HEK293 (cell line): ENCODE measurements around the gene ABHD12B.

Experiments
- CTCF ChIP-seq: fragments of 450-650 bp; formaldehyde crosslinking; IDR thresholded peaks from 2 replicates; pipeline ENCODE4 v1.5.1; 2016; ENCODE audit warnings: missing biosample characterization, missing genetic modification characterization
- ELK4 ChIP-seq: IDR thresholded peaks from 2 replicates; pipeline ENCODE4 v1.6.1; 2011; ENCODE audit warnings: mild to moderate bottlenecking, low read depth, low read length, borderline replicate concordance
- FEZF1 ChIP-seq: fragments of 450-650 bp; formaldehyde crosslinking; IDR thresholded peaks from 2 replicates; pipeline ENCODE4 v1.5.1; 2016; ENCODE audit warnings: missing biosample characterization, missing genetic modification characterization
- GLI2 ChIP-seq: fragments of 450-650 bp; formaldehyde crosslinking; IDR thresholded peaks from 2 replicates; pipeline ENCODE4; 2017; ENCODE audit warnings: missing biosample characterization, missing genetic modification characterization, low read depth, borderline replicate concordance
- PBX3 ChIP-seq: sonication (generic); formaldehyde crosslinking; IDR thresholded peaks from 2 replicates; pipeline ENCODE4 v1.8.1; 2022; ENCODE audit warnings: mild to moderate bottlenecking, moderate library complexity, missing genetic modification reagents
- SCRT1 ChIP-seq: fragments of 450-650 bp; formaldehyde crosslinking; IDR thresholded peaks from 2 replicates; pipeline ENCODE4 v1.5.1; 2016; ENCODE audit warnings: missing biosample characterization, missing genetic modification characterization, borderline replicate concordance
- SP7 ChIP-seq: fragments of 450-650 bp; formaldehyde crosslinking; IDR thresholded peaks from 2 replicates; pipeline ENCODE4 v1.5.1; 2016; ENCODE audit warnings: missing biosample characterization, missing genetic modification characterization
- TRIM28 ChIP-seq: IDR thresholded peaks from 2 replicates; pipeline ENCODE4 v1.6.1; 2011; ENCODE audit warnings: low read length, control low read depth, borderline replicate concordance
- WT1 ChIP-seq: fragments of 450-650 bp; formaldehyde crosslinking; IDR thresholded peaks from 2 replicates; pipeline ENCODE4 v1.5.1; 2016; ENCODE audit warnings: missing biosample characterization, missing genetic modification characterization
- ZBTB1 ChIP-seq: fragments of 450-650 bp; formaldehyde crosslinking; IDR thresholded peaks from 2 replicates; pipeline ENCODE4 v1.5.1; 2016; ENCODE audit warnings: missing biosample characterization, missing genetic modification characterization
- ZBTB10 ChIP-seq: fragments of 450-650 bp; formaldehyde crosslinking; IDR thresholded peaks from 2 replicates; pipeline ENCODE4 v1.5.1; 2016; ENCODE audit warnings: missing biosample characterization, missing genetic modification characterization
- ZBTB6 ChIP-seq: fragments of 450-650 bp; formaldehyde crosslinking; IDR thresholded peaks from 2 replicates; pipeline ENCODE4 v1.5.1; 2017; ENCODE audit warnings: missing biosample characterization, missing genetic modification characterization
- ZNF10 ChIP-seq: fragments of 450-650 bp; formaldehyde crosslinking; IDR thresholded peaks from 2 replicates; pipeline ENCODE4 v1.5.1; 2017; ENCODE audit warnings: missing biosample characterization, missing genetic modification characterization
- ZNF112 ChIP-seq: fragments of 450-650 bp; formaldehyde crosslinking; IDR thresholded peaks from 2 replicates; pipeline ENCODE4 v1.5.0; 2017; ENCODE audit warnings: missing biosample characterization, missing genetic modification characterization
- ZNF114 ChIP-seq: fragments of 450-650 bp; formaldehyde crosslinking; IDR thresholded peaks from 2 replicates; pipeline ENCODE4 v1.5.0; 2017; ENCODE audit warnings: missing biosample characterization, missing genetic modification characterization
- ZNF133 ChIP-seq: fragments of 450-650 bp; formaldehyde crosslinking; IDR thresholded peaks from 2 replicates; pipeline ENCODE4 v1.5.1; 2016; ENCODE audit warnings: missing biosample characterization, missing genetic modification characterization
- ZNF138 ChIP-seq: fragments of 450-650 bp; formaldehyde crosslinking; IDR thresholded peaks from 2 replicates; pipeline ENCODE4 v1.5.1; 2016; ENCODE audit warnings: missing biosample characterization, missing genetic modification characterization, borderline replicate concordance
- ZNF184 ChIP-seq: fragments of 450-650 bp; IDR thresholded peaks from 2 replicates; pipeline ENCODE4 v1.5.1; 2018; ENCODE audit warnings: missing biosample characterization, mild to moderate bottlenecking, missing genetic modification characterization
- ZNF311 ChIP-seq: fragments of 450-650 bp; formaldehyde crosslinking; IDR thresholded peaks from 2 replicates; pipeline ENCODE4 v1.5.1; 2017; ENCODE audit warnings: missing biosample characterization, missing genetic modification characterization, borderline replicate concordance
- ZNF37A ChIP-seq: fragments of 450-650 bp; IDR thresholded peaks from 2 replicates; pipeline ENCODE4 v1.5.1; 2018; ENCODE audit warnings: missing biosample characterization, missing genetic modification characterization
- ZNF404 ChIP-seq: fragments of 450-650 bp; formaldehyde crosslinking; IDR thresholded peaks from 2 replicates; pipeline ENCODE4 v1.5.1; 2017; ENCODE audit warnings: missing biosample characterization, missing genetic modification characterization
- ZNF416 ChIP-seq: fragments of 450-650 bp; formaldehyde crosslinking; IDR thresholded peaks from 2 replicates; pipeline ENCODE4 v1.5.1; 2016; ENCODE audit warnings: missing biosample characterization, missing genetic modification characterization
- ZNF513 ChIP-seq: fragments of 450-650 bp; IDR thresholded peaks from 2 replicates; pipeline ENCODE4 v1.5.1; 2018; ENCODE audit warnings: missing biosample characterization, missing genetic modification characterization
- ZNF529 ChIP-seq: fragments of 450-650 bp; formaldehyde crosslinking; IDR thresholded peaks from 2 replicates; pipeline ENCODE4 v1.5.1; 2017; ENCODE audit warnings: missing genetic modification characterization, missing biosample characterization; ENCODE audit not compliant: insufficient replicate concordance
- ZNF561 ChIP-seq: fragments of 450-650 bp; IDR thresholded peaks from 2 replicates; pipeline ENCODE4 v1.5.1; 2018; ENCODE audit warnings: missing biosample characterization, missing genetic modification characterization, borderline replicate concordance
- ZNF571 ChIP-seq: fragments of 450-650 bp; formaldehyde crosslinking; IDR thresholded peaks from 2 replicates; pipeline ENCODE4 v1.5.0; 2017; ENCODE audit warnings: missing biosample characterization, missing genetic modification characterization
- ZNF692 ChIP-seq: fragments of 450-650 bp; formaldehyde crosslinking; IDR thresholded peaks from 2 replicates; pipeline ENCODE4 v1.5.1; 2016; ENCODE audit warnings: missing biosample characterization, missing genetic modification characterization
- ZNF843 ChIP-seq: fragments of 450-650 bp; formaldehyde crosslinking; IDR thresholded peaks from 2 replicates; pipeline ENCODE4 v1.5.1; 2016; ENCODE audit warnings: missing biosample characterization, missing genetic modification characterization
- ZSCAN30 ChIP-seq: fragments of 450-650 bp; IDR thresholded peaks from 2 replicates; pipeline ENCODE4 v1.5.1; 2018; ENCODE audit warnings: missing biosample characterization, mild to moderate bottlenecking, missing genetic modification characterization, moderate library complexity

Gene ABHD12B

GRCh38 chr14:50830044-50830931, 41.6 kb upstream of the ABHD12B start (continued):
- TF ChIP-seq ZNF37A (no peak), ZNF112 (tag by site-specific recombination) (no peak), ZNF10 (tag by site-specific recombination) (no peak), ZNF114 (tag by site-specific recombination) (no peak), ZNF513 (no peak), ZNF138 (no peak), ZBTB6 (no peak), ZNF133 (tag by site-specific recombination) (no peak), ZBTB10 (tag by site-specific recombination) (no peak), PBX3 (CRISPR knock-in tag) (0 out of 2 replicates have a peak, but pooled peaks have one; percentile 22), ZNF843 (no peak), ZBTB1 (tag by site-specific recombination) (no peak), TRIM28 (no peak), CTCF (tag by site-specific recombination) (no peak), GLI2 (no peak), ZSCAN30 (no peak), ZNF692 (tag by site-specific recombination) (no peak), SP7 (tag by site-specific recombination) (no peak), ZNF416 (tag by site-specific recombination) (no peak), WT1 (tag by site-specific recombination) (0 out of 2 replicates have a peak, but pooled peaks have one; percentile 10), ELK4 (no peak), ZNF311 (tag by site-specific recombination) (no peak), ZNF529 (tag by site-specific recombination) (no peak), FEZF1 (tag by site-specific recombination) (no peak), SCRT1 (no peak), ZNF184 (no peak), ZNF571 (tag by site-specific recombination) (no peak), ZNF561 (tag by site-specific recombination) (no peak), ZNF404 (no peak)
